Brain microvascular endothelial cell (primary cell): ENCODE results near the gene UBR1.
A peak's percentile ranks its signal among the peaks of the same experiment; 100 is the strongest.

Source experiments
- DNase-seq: peaks from one replicate; pipeline ENCODE4 v3.0.0-alpha.2; 2020
- H3K27ac ChIP-seq: fragments of 250-450 bp; sonication (Bioruptor Pico); 2 replicates; pipeline ENCODE4 v1.5.1; 2020; ENCODE audit warnings: mild to moderate bottlenecking, moderate library complexity
- H3K27me3 ChIP-seq: fragments of 250-450 bp; sonication (Bioruptor Pico); replicated peaks from 2 replicates; pipeline ENCODE4 v1.5.1; 2020; ENCODE audit warnings: mild to moderate bottlenecking
- H3K36me3 ChIP-seq: fragments of 250-450 bp; sonication (Bioruptor Pico); replicated peaks from 2 replicates; pipeline ENCODE4 v1.5.1; 2020; ENCODE audit warnings: mild to moderate bottlenecking
- H3K4me3 ChIP-seq: 2 replicates; pipeline ENCODE4 v1.5.1; 2011; ENCODE audit warnings: low read depth, mild to moderate bottlenecking, control low read depth, low read length, moderate library complexity
- in situ Hi-C: cut with HindIII; loops from 2 replicates; pipeline ENCODE4 v1.10.0; 2017; ENCODE audit warnings: low sequenced_read_pairs, low pct_ligation_motif_present
- TF ChIP-seq, protein P1 (sequence below): IDR thresholded peaks from 2 replicates; pipeline ENCODE4 v1.5.1; 2011; ENCODE audit warnings: low read depth, mild to moderate bottlenecking, moderate library complexity, low read length, control low read depth, inconsistent platforms; ENCODE audit errors: missing control alignments

Gene UBR1

GRCh38 chr15:42931702-42932486, 173.9 kb downstream of the UBR1 start:
- TF ChIP-seq, protein P1, sequence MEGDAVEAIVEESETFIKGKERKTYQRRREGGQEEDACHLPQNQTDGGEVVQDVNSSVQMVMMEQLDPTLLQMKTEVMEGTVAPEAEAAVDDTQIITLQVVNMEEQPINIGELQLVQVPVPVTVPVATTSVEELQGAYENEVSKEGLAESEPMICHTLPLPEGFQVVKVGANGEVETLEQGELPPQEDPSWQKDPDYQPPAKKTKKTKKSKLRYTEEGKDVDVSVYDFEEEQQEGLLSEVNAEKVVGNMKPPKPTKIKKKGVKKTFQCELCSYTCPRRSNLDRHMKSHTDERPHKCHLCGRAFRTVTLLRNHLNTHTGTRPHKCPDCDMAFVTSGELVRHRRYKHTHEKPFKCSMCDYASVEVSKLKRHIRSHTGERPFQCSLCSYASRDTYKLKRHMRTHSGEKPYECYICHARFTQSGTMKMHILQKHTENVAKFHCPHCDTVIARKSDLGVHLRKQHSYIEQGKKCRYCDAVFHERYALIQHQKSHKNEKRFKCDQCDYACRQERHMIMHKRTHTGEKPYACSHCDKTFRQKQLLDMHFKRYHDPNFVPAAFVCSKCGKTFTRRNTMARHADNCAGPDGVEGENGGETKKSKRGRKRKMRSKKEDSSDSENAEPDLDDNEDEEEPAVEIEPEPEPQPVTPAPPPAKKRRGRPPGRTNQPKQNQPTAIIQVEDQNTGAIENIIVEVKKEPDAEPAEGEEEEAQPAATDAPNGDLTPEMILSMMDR = no peak
- no peak for DNase-seq
- Histone ChIP-seq H3K36me3 (no peaks in the 10 kb centered on the region), H3K27me3 (no peaks in the 10 kb centered on the region), H3K27ac (no peak overlapping the region), H3K4me3 (no peak overlapping the region)
- in situ Hi-C loops = no loop called here

GRCh38 chr15:42929306-42929848, 176.5 kb downstream of the UBR1 start:
- DNase-seq = no peak
- in situ Hi-C loops = no loop called here

GRCh38 chr15:42921342-42921731, 184.5 kb downstream of the UBR1 start:
- Histone ChIP-seq H3K27me3 (no peaks in the 10 kb centered on the region), H3K36me3 (no peaks in the 10 kb centered on the region), H3K27ac (no peak overlapping the region), H3K4me3 (peak overlapping the region; percentile 79)
- DNase-seq = peak; percentile 7
- TF ChIP-seq, protein P1 = no peak
- in situ Hi-C loops = no loop called here

More at GRCh38 chr15:42929306-42929848, 176.5 kb downstream of the UBR1 start:
- Histone ChIP-seq H3K4me3 (no peak overlapping the region), H3K36me3 (no peaks in the 10 kb centered on the region), H3K27me3 (no peaks in the 10 kb centered on the region), H3K27ac (no peak overlapping the region)
- TF ChIP-seq, protein P1 = no peak

DNA sequence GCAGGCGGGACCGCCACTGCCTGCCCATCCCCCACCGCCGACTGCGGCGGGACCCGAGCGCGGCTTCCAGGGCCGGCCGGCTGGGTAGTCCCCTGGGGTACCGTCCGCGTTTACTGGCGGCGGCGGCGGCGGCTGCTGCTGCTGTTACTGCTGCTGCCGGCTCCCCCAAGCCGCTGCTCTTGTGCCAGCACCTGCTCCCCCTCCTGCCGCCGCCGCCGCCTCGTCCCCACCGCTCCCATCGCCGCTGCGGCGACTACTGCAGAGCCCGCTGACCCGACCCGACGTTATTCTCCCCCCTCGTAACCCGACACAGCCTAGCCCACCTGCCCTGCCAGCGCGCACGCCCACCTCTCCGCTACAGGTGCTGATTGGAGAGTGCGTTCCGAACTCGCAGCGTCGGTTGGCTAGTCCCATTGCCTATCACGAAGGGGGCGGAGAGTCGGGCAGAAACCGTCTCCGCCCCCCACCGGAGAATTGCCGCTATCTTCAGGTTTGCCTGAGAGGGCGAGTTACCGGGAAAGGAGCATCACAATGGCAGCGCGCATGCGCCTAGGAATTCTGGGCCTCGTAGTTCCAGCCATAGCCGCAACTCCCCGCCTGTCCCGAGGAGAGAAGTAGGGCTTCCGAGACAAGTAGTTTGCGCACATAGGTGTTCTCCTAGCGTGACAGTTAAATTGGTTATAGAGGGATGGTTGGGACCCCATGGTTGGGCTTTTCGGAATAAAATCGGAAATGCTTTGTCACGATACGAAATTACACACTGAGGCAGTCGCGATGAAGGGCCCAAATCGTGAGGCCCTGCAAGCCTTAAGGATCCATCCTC, 185.1 kb downstream of the UBR1 start, which contains the start of gene TTBK2:
Gene TTBK2 (minus strand): TSS at position 260 of the 823 bp plus-strand sequence. CDS start 42,161 bp downstream, outside the sequence.
- Histone ChIP-seq H3K36me3 (no peaks in the 10 kb centered on the region), H3K4me3 (peak within 1 kb of the TSS; percentile 79), H3K27me3 (no peaks in the 10 kb centered on the region), H3K27ac (peak within 1 kb of the TSS; percentile 0)
- peak; percentile 98 for DNase-seq
- TF ChIP-seq, protein P1 = no peak
- in situ Hi-C loops = no loop called here

DNA sequence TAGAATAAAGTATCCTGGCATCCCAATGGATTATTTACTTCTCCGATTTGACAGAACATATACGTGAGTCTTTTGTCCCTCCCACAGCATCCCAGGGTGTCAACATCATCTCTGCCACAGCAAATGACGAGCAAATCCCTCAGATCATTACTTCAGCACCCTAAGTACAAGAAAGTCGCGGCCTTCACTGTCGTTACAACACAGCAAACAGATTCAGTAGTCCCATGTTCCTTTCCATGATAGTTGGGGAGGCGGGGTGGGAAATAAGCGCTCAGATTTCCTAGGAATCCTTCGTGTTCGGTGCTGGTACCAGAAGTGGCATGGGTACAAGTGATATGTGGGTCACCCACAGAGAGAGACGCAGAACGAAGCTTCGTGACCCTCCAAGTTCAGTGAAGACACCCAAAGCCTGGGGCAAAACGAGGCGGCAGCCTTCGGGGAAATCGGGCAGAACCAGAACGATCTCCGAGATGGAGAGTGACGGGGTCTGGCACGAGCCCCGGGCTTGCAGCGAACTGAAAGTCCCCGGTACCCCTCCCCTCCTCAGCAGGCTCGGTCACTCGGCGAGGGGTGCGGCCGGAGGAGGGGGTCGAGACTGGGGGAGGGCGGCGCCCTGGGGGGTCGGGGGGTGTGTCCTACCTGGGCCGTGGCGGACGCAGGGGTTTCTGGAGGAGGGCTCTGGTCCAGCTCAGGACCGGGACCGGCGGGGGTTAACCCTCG, 185.9 kb downstream of the UBR1 start:
- Histone ChIP-seq H3K36me3 (no peaks in the 10 kb centered on the region), H3K4me3 (peak overlapping the region; percentile 79), H3K27me3 (no peaks in the 10 kb centered on the region), H3K27ac (no peak overlapping the region)
- TF ChIP-seq, protein P1 = no peak
- in situ Hi-C loops = no loop called here
- DNase-seq = peak; percentile 31
